ENCODE measurements around the gene CYB561D1. TPM values are rescaled to one million over a fixed set of nuclear protein-coding genes. Genes with fewer than 3 reads are reported as not detected.

The CYB561D1 gene
- total and polyA plus RNA-seq, 2 of the 8 experiments (the other 6 are each of a cell fraction or from before 2014, with no cell fraction given): 3.6 to 3.8 TPM

DNA sequence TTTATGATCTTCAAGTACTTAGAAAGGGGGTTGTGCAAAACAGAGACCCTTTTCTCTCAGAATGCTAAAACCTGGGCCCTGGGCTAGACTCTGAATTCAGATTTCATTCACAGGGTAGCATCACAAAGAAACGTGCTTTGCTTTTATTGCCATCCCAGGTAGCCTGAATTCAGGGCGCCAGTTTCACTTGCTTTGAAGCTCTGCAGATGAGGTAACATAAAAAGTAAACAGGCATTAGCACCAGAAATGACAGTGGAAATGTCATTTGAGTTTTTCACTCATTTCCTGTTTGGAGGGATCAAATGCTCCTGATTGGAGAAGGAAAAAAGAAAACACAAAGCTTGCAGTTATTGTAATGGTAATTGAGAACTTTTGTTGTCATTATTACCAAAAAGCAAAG, 25.0 kb upstream of the CYB561D1 start:
- ChIA-PET POLR2A (ENCODE audit: partially characterized antibody) (interaction anchor here (0.8 to 2.0 kb wide), 3 partner anchors 10 to 42 kb away, joined by 3 to 5 read pairs (median 4); partner anchors contain the start of gene PSMA5), CTCF (ENCODE audit: partially characterized antibody) (interaction anchor here (0.7 to 2.2 kb wide), 5 partner anchors 10 to 64 kb away, joined by 3 to 9 read pairs (median 9); no protein-coding TSS in a partner anchor)
- no peak for TF ChIP-seq SP1 (IDR thresholded peaks at IDR 0.05; ENCODE audit: low read depth, low read length)
- TF ChIP-seq SP4 (IDR thresholded peaks at IDR 0.05; ENCODE audit: low read length): no peak
- no peak for TF ChIP-seq SIN3A (conservative IDR thresholded peaks at IDR 0.05 in 1 of 2, IDR thresholded peaks at IDR 0.05 in 1 of 2; ENCODE audit: low read depth in 1 of 2, low read length in 2 of 2)
- TF ChIP-seq, protein P1, sequence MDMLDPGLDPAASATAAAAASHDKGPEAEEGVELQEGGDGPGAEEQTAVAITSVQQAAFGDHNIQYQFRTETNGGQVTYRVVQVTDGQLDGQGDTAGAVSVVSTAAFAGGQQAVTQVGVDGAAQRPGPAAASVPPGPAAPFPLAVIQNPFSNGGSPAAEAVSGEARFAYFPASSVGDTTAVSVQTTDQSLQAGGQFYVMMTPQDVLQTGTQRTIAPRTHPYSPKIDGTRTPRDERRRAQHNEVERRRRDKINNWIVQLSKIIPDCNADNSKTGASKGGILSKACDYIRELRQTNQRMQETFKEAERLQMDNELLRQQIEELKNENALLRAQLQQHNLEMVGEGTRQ (IDR thresholded peaks at IDR 0.05; ENCODE audit: low read length): no peak
- TF ChIP-seq RNF2 (IDR thresholded peaks at IDR 0.05; ENCODE audit: borderline replicate concordance, low read depth, low read length, missing control alignments, poor library complexity, severe bottlenecking): no peak
- TF ChIP-seq CBX8 (IDR thresholded peaks at IDR 0.05; ENCODE audit: borderline replicate concordance, low read depth, low read length): no peak
- no peak for TF ChIP-seq JUN (IDR thresholded peaks at IDR 0.05; ENCODE audit: low read depth, low read length)
- TF ChIP-seq TEAD4 (IDR thresholded peaks at IDR 0.05; ENCODE audit: low read depth, low read length): no peak
- no peak for TF ChIP-seq BCL11A (IDR thresholded peaks at IDR 0.05; ENCODE audit: low read depth in 2 of 2, low read length in 2 of 2)
- no peak for TF ChIP-seq POLR2A (IDR thresholded peaks at IDR 0.05; ENCODE audit: control extremely low read depth in 1 of 2, low read depth in 2 of 2, low read length in 2 of 2)

More for the DNA sequence above, 25.0 kb upstream of the CYB561D1 start:
- Histone ChIP-seq H2BK120ac (replicated peaks; ENCODE audit: low read depth, low read length) (no peak overlapping the region), H3K4ac (replicated peaks; ENCODE audit: insufficient read length, low read depth, low read length) (no peak overlapping the region), H3K27ac (ENCODE audit: low read depth, low read length) (no peak overlapping the region), H3K27me3 (replicated peaks in 1 of 4; ENCODE audit: control insufficient read depth in 3 of 4, extremely low read depth in 1 of 4, insufficient read depth in 3 of 4, low read length in 3 of 4) (peaks cover 4 to 46% (median 38%) of the 10 kb centered on the region in 4 experiments), H3K79me1 (ENCODE audit: low read depth, low read length) (no peaks in the 10 kb centered on the region), H3K9me3 (ENCODE audit: insufficient read depth in 2 of 2, low read depth in 1 of 2, low read length in 1 of 2) (no peaks in the 10 kb centered on the region), H2AFZ (ENCODE audit: low read length) (no peak overlapping the region), H3K56ac (replicated peaks; ENCODE audit: insufficient read length, low read depth, low read length) (no peak overlapping the region), H3K4me1 (replicated peaks in 1 of 4; ENCODE audit: control insufficient read depth in 3 of 4, insufficient read depth in 4 of 4, low read length in 3 of 4) (peaks cover 0 to 8% (median 1%) of the 10 kb centered on the region in 4 experiments; a peak in 5 of 7 replicates), H4K20me1 (replicated peaks in 1 of 2; ENCODE audit: control insufficient read depth in 1 of 2, insufficient read depth in 2 of 2, low read length in 2 of 2) (no peaks in the 10 kb centered on the region), H3K4me3 (ENCODE audit: extremely low read depth in 1 of 4, insufficient read depth in 2 of 4, low read depth in 3 of 4, low read length in 4 of 4) (no peak overlapping the region), H3K9ac (replicated peaks in 1 of 4; ENCODE audit: extremely low read depth in 1 of 4, low read depth in 3 of 4, low read length in 3 of 4) (no peak overlapping the region), H2BK15ac (ENCODE audit: low read length) (no peak overlapping the region), H2BK20ac (ENCODE audit: low read length) (no peak overlapping the region), H4K5ac (ENCODE audit: insufficient read length, low read depth, low read length) (no peak overlapping the region), H3K4me2 (ENCODE audit: insufficient read depth in 1 of 2, low read depth in 2 of 2, low read length in 2 of 2) (peak overlapping the region in 1 of 2 experiments; percentile 21; a peak in 1 of 4 replicates), H2BK5ac (ENCODE audit: low read depth, low read length) (no peak overlapping the region), H2BK12ac (ENCODE audit: low read depth, low read length) (no peak overlapping the region), H3K23ac (ENCODE audit: insufficient read length) (no peak overlapping the region), H3K79me2 (ENCODE audit: control insufficient read depth in 1 of 2, insufficient read depth in 2 of 2, low read length in 2 of 2) (no peaks in the 10 kb centered on the region), H4K91ac (replicated peaks; ENCODE audit: insufficient read length, low read length) (no peak overlapping the region), H3K36me3 (ENCODE audit: control insufficient read depth in 2 of 4, insufficient read depth in 4 of 4, low read length in 3 of 4) (no peaks in the 10 kb centered on the region), H3K14ac (ENCODE audit: insufficient read length) (no peak overlapping the region), H3K18ac (ENCODE audit: extremely low read depth, low read length) (no peak overlapping the region), H4K8ac (ENCODE audit: extremely low read depth, insufficient read depth, low read length) (no peak overlapping the region), H2AK5ac (ENCODE audit: low read depth, low read length) (no peak overlapping the region), H3K23me2 (ENCODE audit: low read depth, low read length) (peaks cover 8% of the 10 kb centered on the region; the same call in 1 of the 2 replicates)
- FAIRE-seq (no peak), DNase-seq (ENCODE audit: low read depth in 1 of 2, low spot score in 2 of 2) (peak in 1 of 2 experiments; percentile 4)
- 2% methylated on average over 2 of the region's 2 CpGs; no CpG with 5 or more reads in 1 of the 2 experiments for WGBS, 2 experiments (ENCODE audit: extremely low coverage in 1 of 2, insufficient coverage in 1 of 2, insufficient read length in 1 of 2, insufficient replicate concordance in 2 of 2, low coverage in 1 of 2, low lambda C conversion rate in 2 of 2, missing lambda C conversion rate in 1 of 2)

All from H1 (cell line).